HUES6 (cell line): ENCODE data around the gene NTM.

ENCODE experiments used
- H3K27ac ChIP-seq: 2 replicates; pipeline ENCODE4 v1.7.0; 2013; ENCODE audit warnings: low read depth, mild to moderate bottlenecking, low read length, inconsistent platforms
- H3K27me3 ChIP-seq: 2 replicates; pipeline ENCODE4 v1.6.1; 2013; ENCODE audit warnings: low read length; ENCODE audit not compliant: control insufficient read depth, insufficient read depth
- H3K36me3 ChIP-seq: 2 replicates; pipeline ENCODE4 v1.6.1; 2013; ENCODE audit warnings: low read length; ENCODE audit not compliant: control insufficient read depth, insufficient read depth
- H3K4me1 ChIP-seq: 2 replicates; pipeline ENCODE4 v1.6.1; 2013; ENCODE audit warnings: low read length; ENCODE audit not compliant: control insufficient read depth, insufficient read depth
- H3K4me3 ChIP-seq: 2 replicates; pipeline ENCODE4 v1.5.1; 2013; ENCODE audit warnings: low read depth, low read length
- H3K9ac ChIP-seq: one replicate; pipeline ENCODE4 v1.6.1; 2013; ENCODE audit warnings: mild to moderate bottlenecking, low read length
- H3K9me3 ChIP-seq: 2 replicates; pipeline ENCODE4 v1.6.1; 2013; ENCODE audit warnings: low read depth, low read length; ENCODE audit not compliant: control insufficient read depth, insufficient read depth

The NTM gene

DNA sequence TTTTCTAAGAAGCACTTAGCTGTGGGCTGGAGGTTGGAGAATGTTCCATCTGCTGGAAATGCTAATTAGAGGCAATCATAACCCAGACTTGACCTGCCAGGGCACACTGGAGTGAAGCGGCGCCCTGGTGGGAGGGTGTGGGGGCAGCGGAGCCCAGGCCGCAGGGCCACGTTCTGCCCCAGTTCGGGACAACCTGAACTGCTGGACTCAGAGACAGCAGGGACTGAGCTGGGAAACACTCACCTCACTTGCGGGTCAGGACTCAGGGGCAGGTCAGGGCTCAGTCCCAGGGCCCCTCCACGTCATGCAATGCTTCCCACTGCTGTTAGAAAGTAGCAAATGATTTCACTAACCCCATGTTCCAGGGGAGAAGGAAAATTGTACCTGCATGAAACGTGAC lies 316.4 kb downstream of the NTM start:
- Histone ChIP-seq H3K9me3 (no peaks in the 10 kb centered on the region), H3K27me3 (peaks cover 32% of the 10 kb centered on the region), H3K4me1 (peaks cover 10% of the 10 kb centered on the region), H3K36me3 (no peaks in the 10 kb centered on the region), H3K9ac (no peak overlapping the region), H3K4me3 (no peak overlapping the region), H3K27ac (no peak overlapping the region)

DNA sequence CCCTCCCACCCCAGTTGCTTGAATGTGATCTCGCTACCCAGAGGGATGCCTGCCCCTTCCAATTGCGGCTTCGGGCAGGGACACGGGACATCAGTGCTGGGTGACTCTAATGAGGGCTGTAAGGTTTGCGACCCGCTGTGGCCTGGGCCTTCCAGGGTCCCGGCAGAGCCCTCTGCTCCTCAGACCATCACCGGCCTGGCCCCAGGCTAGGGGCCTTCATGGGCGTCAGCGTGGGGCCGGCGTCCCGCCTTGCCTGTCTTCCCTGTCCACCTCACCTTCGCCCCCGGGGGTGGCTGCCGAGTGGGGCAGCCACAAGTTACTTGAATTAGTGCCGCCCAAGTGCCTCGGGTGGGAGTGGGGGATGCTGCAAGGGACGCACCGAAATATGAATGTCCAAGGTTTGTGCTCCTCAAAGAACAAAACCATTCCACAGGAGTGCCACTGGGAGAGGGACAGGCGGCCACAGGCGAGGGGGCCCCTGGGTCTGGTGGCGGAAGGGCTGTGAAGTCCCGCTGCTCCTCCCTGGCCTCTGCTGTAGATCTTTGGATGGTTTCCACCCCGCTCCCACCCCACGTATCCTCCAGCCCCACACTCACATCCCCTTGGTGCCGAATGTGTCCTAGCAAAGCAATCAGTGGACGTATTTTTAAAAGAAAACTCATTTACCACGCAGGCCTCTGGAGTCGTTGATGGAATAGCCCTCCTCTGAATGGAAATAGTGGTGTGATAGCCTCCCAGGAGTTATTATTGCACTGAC lies 317.1 kb downstream of the NTM start:
- no peak overlapping the region for H3K9ac ChIP-seq
- no peaks in the 10 kb centered on the region for H3K9me3 ChIP-seq
- no peaks in the 10 kb centered on the region for H3K36me3 ChIP-seq
- H3K4me3 ChIP-seq = no peak overlapping the region
- H3K4me1 ChIP-seq = peaks cover 11% of the 10 kb centered on the region
- peaks cover 38% of the 10 kb centered on the region for H3K27me3 ChIP-seq
- H3K27ac ChIP-seq = no peak overlapping the region

DNA sequence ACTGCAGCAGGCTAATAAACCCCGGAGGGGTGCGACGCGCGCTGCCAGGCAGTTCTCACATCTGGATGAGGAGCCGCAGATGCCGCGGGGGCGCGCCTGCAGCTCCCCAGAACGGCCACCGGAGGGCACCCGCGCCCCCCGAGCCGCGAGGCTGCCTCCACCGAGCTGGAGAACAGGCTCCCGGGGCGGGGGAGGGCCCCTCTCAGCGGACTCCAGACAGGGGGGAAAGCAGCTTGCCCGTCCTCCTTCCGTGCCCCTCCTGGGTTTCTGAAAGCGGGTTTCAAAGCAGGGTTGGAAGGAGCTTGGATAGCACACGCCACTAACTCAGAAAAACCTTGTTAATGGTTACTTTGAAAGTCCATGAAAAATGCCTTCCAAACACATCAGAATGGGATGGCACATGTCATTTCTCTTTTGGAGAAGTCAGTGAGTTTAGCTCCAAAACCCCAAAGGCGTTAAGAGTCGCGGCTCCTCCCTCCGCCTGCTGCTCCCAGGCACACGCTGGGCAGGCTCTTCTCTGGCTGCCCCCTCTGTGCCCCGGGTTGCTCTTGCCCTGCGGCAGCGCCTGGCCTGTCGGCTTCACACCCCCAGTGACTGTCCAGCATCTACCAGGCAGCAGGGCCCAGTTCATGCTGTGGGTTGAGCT lies 317.8 kb downstream of the NTM start:
- Histone ChIP-seq H3K27me3 (peaks cover 44% of the 10 kb centered on the region), H3K9ac (no peak overlapping the region), H3K27ac (no peak overlapping the region), H3K4me1 (peaks cover 11% of the 10 kb centered on the region), H3K36me3 (no peaks in the 10 kb centered on the region), H3K9me3 (no peaks in the 10 kb centered on the region), H3K4me3 (peak overlapping the region; percentile 42)

DNA sequence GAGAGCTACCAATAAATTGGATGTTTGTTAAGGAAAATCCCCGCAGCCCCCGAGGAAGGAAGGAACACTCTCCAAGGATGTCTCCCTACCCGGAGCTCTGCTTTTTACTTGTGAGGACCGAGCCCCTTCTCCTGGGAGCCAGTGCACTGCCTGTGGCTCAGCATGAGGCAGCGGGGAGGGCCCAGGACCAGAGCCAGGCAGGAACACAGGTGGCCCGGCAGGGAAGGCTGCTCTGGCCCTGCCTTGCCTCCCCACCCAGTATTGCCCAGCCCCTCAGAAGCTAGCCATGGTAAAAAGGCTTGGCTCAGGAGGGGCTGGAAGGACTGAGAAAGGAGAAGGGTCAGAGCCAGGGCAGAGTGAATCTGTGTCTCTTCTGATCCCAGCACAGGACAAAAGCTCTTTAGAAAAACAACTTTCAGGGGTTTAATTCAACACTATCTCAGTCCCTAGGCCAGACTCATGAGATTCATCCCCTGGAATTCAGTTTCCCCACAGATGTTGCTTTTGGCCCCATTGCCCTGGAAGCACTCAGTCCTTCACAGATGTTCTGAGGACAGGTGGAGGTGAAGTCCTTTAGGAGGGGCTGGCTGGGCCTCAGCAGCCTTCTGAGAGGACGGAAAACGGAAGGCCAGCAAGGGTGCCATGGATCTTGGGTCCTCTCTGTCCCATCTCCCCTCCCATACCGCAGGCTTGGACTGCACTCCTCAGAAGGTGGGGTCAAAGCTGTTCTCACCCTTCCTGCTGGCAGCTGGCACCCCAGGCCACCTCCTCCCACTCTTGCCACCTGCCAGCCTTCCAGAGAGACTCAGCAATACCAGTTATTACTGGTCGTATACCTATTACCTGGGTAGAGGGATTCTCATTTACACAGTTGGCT lies 318.9 kb downstream of the NTM start:
- no peaks in the 10 kb centered on the region for H3K9me3 ChIP-seq
- no peak overlapping the region for H3K4me3 ChIP-seq
- H3K36me3 ChIP-seq = no peaks in the 10 kb centered on the region
- H3K27ac ChIP-seq = no peak overlapping the region
- no peak overlapping the region for H3K9ac ChIP-seq
- H3K4me1 ChIP-seq = peaks cover 10% of the 10 kb centered on the region
- peaks cover 52% of the 10 kb centered on the region for H3K27me3 ChIP-seq

DNA sequence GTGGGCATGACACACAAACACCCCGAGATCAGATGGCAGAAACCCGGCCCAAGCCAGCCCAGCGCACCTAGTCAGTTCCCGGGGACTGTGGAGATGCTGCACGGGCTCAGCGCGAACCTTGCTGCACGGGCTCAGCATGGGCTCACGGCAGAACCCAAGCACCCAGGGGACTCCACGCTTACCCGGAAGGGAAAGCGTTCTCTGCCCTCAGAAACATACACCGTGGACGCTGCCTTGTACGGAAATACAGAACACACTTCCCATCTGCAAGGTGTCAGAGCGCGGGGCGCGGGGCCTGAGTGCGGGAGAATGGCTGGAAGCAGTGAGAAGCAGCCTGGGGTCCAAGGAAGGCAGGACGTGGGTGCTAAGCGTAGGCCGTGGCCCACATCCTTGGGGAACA lies 319.9 kb downstream of the NTM start:
- no peaks in the 10 kb centered on the region for H3K9me3 ChIP-seq
- H3K36me3 ChIP-seq = no peaks in the 10 kb centered on the region
- no peak overlapping the region for H3K9ac ChIP-seq
- peaks cover 12% of the 10 kb centered on the region for H3K4me1 ChIP-seq
- H3K27me3 ChIP-seq = peaks cover 60% of the 10 kb centered on the region
- no peak overlapping the region for H3K4me3 ChIP-seq
- no peak overlapping the region for H3K27ac ChIP-seq

DNA sequence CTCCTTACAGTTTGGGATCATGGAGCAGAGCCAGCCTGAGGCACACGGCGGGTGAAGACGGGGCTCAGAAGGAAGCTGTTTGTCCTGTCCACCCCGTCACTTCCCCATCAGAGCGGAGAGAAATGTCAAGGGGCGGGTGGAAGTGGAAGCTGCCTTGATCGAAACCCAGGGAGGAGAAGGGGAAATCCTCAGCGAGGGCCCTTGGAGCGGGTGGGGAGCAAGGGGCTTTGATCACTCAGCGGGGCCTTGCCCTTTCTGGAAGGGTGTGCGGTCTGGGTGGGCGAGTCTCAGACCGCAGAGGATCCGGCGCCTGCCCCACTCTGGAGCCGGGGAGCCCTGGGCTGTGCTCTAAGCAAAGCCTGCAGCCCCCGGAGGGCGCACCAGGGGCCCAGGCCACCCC lies 320.4 kb downstream of the NTM start:
- H3K27ac ChIP-seq = no peak overlapping the region
- peaks cover 12% of the 10 kb centered on the region for H3K4me1 ChIP-seq
- no peaks in the 10 kb centered on the region for H3K9me3 ChIP-seq
- no peak overlapping the region for H3K4me3 ChIP-seq
- peaks cover 64% of the 10 kb centered on the region for H3K27me3 ChIP-seq
- no peak overlapping the region for H3K9ac ChIP-seq
- no peaks in the 10 kb centered on the region for H3K36me3 ChIP-seq

DNA sequence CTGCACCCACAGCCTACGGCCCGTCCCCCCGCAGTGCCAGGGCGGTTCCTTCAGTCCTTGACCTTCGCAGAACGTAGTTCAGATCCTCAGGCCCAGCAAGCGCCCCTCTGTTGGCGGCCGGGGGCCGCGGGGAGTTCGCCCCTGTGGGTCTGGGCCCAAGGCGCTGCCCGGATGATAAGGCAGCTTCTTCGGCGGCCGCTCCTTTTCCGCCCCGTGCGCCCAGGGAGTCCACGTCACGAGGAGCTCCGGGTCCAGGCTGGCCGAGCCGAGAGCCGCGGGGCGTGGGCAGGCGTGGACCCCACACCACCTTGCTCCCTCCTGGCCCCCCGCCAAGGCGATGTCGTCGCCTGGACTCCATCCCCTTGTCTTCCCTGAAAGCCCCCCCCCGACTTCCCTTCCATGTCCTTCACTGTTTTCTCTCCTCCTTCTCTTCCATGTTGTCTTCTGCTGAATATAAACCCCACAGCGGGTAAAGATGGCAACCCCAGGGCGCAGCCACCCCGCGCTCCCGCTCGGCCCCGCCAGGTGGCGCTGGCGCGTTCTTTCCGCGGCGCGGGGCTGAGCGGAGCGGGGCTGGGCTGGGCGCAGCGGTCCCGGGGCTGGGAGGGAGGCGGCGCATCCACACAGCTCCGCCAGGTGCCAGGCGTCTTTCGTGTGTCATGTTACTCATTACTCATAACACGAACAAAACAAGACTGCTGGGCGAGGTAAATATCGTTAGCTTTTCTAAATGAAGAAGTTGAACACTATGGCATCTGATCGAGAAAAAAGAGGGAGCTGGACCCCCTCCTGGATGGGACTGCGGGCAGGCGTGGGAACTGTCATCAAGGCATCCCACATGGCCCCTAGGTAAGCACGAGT lies 321.0 kb downstream of the NTM start:
- H3K9ac ChIP-seq = no peak overlapping the region
- no peaks in the 10 kb centered on the region for H3K9me3 ChIP-seq
- peaks cover 12% of the 10 kb centered on the region for H3K4me1 ChIP-seq
- H3K36me3 ChIP-seq = no peaks in the 10 kb centered on the region
- peaks cover 69% of the 10 kb centered on the region for H3K27me3 ChIP-seq
- peak overlapping the region; percentile 27; the same call in 1 of the 2 replicates for H3K4me3 ChIP-seq
- no peak overlapping the region for H3K27ac ChIP-seq

DNA sequence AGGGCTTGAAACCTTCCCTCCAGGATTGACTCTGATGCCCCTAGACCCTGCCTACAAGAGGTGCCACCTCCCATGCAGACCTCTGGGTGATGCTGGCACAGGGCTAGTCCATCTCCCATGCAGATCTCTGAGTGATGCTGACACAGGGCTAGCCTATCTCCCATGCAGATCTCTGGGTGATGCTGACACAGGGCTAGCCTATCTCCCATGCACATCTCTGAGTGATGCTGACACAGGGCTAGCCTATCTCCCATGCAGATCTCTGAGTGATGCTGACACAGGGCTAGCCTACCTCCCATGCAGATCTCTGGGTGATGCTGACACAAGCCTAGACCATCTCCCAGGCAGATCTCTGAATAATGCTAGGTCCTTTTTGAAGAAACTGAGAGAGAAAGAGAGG lies 321.7 kb downstream of the NTM start:
- Histone ChIP-seq H3K27me3 (peaks cover 69% of the 10 kb centered on the region), H3K9me3 (no peaks in the 10 kb centered on the region), H3K27ac (no peak overlapping the region), H3K36me3 (no peaks in the 10 kb centered on the region), H3K9ac (no peak overlapping the region), H3K4me3 (no peak overlapping the region), H3K4me1 (peaks cover 12% of the 10 kb centered on the region)

DNA sequence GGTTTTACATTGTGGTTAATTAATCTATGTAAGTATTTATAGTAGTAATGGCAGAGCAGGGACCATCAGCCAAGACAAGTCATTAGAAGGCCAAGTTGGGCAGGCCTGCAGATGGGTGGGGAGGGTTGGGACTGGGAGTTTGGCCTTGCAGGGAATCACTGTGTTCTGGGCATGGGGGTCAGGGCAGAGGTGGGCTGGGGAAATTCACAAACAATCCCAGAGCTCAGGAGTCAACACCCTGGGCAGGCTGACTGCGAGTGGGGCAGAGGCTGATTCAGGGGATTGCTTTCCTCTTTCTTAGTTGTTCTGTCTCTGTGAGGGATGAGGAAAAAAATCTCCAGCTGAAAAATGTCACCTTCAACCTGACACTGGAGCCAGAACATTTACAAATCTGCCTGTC lies 322.5 kb downstream of the NTM start:
- Histone ChIP-seq H3K27ac (no peak overlapping the region), H3K4me3 (no peak overlapping the region), H3K9me3 (no peaks in the 10 kb centered on the region), H3K36me3 (no peaks in the 10 kb centered on the region), H3K27me3 (peaks cover 69% of the 10 kb centered on the region), H3K9ac (no peak overlapping the region), H3K4me1 (peaks cover 12% of the 10 kb centered on the region)

DNA sequence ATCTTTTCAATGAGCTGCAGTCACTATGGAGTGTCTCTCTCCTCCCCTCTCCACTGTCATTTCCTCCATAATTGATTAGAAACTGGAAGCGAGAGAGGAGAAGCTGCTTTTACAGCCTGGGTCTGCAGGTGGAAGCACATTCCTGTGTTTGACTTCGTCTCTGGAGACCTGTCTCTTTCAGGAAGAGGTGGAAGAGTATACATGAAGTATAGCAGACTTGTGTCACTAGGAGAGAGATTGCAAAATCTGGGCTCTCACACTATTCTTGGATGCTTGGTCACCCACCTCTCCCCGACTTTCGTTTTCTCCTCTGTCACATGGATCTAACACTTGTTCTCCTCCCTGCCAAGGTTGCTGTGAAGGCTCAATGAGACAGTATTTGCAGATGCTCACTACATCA lies 323.3 kb downstream of the NTM start:
- H3K36me3 ChIP-seq = no peaks in the 10 kb centered on the region
- no peak overlapping the region for H3K27ac ChIP-seq
- H3K27me3 ChIP-seq = peaks cover 62% of the 10 kb centered on the region
- peaks cover 6% of the 10 kb centered on the region for H3K4me1 ChIP-seq
- H3K4me3 ChIP-seq = no peak overlapping the region
- H3K9me3 ChIP-seq = no peaks in the 10 kb centered on the region
- no peak overlapping the region for H3K9ac ChIP-seq
